ENCODE data around the gene SLC44A1. TPM values are rescaled to one million over a fixed set of nuclear protein-coding genes. Genes with fewer than 3 reads are reported as not detected.

Gene SLC44A1
- total RNA-seq, 4 donors from 2014 or later, result 45.3 to 74.9 (median 67.7) TPM

GRCh38 chr9:105346273-105346672 is 101.8 kb downstream of the SLC44A1 start:
- Histone ChIP-seq H3K9me3 (no peaks in the 10 kb centered on the region), H3K36me3 (peaks cover 0 to 8% (median 0%) of the 10 kb centered on the region in 3 donors), H3K27me3 (no peaks in the 10 kb centered on the region), H3K27ac (no peak overlapping the region), H3K4me1 (peaks cover 0 to 11% (median 2%) of the 10 kb centered on the region in 4 donors), H3K4me3 (no peak overlapping the region)
- TF ChIP-seq POLR2A (IDR thresholded peaks at IDR 0.05), result no peak
- 45 to 57% methylated on average over 2 of the region's 2 CpGs for WGBS, 2 donors
- no peak for DNase-seq (ENCODE audit: low spot score in 2 of 2)

GRCh38 chr9:105354448-105354847 is 110.0 kb downstream of the SLC44A1 start:
- TF ChIP-seq POLR2A (IDR thresholded peaks at IDR 0.05) (no peak), EP300 (IDR thresholded peaks at IDR 0.05) (no peak), CTCF (IDR thresholded peaks at IDR 0.05) (no peak)
- 93 to 94% methylated on average over 3 of the region's 3 CpGs for WGBS, 2 donors

GRCh38 chr9:105355781-105356180 is 111.3 kb downstream of the SLC44A1 start:
- H3K36me3 ChIP-seq, result peaks cover 0 to 11% (median 0%) of the 10 kb centered on the region in 3 donors
- no peaks in the 10 kb centered on the region for H3K27me3 ChIP-seq
- H3K4me3 ChIP-seq, result no peak overlapping the region
- 91 to 92% methylated on average over 3 of the region's 3 CpGs for WGBS, 2 donors
- no peak for DNase-seq (ENCODE audit: low spot score in 2 of 2)
- no peaks in the 10 kb centered on the region for H3K9me3 ChIP-seq
- no peaks in the 10 kb centered on the region for H3K4me1 ChIP-seq
- no peak for TF ChIP-seq CTCF (IDR thresholded peaks at IDR 0.05)
- no peak for TF ChIP-seq POLR2A (IDR thresholded peaks at IDR 0.05)
- no peak for TF ChIP-seq EP300 (IDR thresholded peaks at IDR 0.05)
- H3K27ac ChIP-seq, result no peak overlapping the region

More at GRCh38 chr9:105354448-105354847, 110.0 kb downstream of the SLC44A1 start:
- Histone ChIP-seq H3K27ac (no peak overlapping the region), H3K4me3 (no peak overlapping the region), H3K9me3 (no peaks in the 10 kb centered on the region), H3K27me3 (no peaks in the 10 kb centered on the region), H3K4me1 (no peaks in the 10 kb centered on the region), H3K36me3 (peaks cover 0 to 15% (median 0%) of the 10 kb centered on the region in 3 donors)
- no peak for DNase-seq (ENCODE audit: low spot score in 2 of 2)

GRCh38 chr9:105357937-105358336 is 113.5 kb downstream of the SLC44A1 start:
- Histone ChIP-seq H3K27me3 (no peaks in the 10 kb centered on the region), H3K36me3 (peaks cover 0 to 27% (median 0%) of the 10 kb centered on the region in 3 donors), H3K4me1 (no peaks in the 10 kb centered on the region), H3K27ac (no peak overlapping the region), H3K4me3 (no peak overlapping the region), H3K9me3 (no peaks in the 10 kb centered on the region)
- 90 to 91% methylated on average over 3 of the region's 3 CpGs for WGBS, 2 donors
- no peak for DNase-seq (ENCODE audit: low spot score in 2 of 2)
- TF ChIP-seq POLR2A (IDR thresholded peaks at IDR 0.05), result no peak
- no peak for TF ChIP-seq EP300 (IDR thresholded peaks at IDR 0.05)
- TF ChIP-seq CTCF (IDR thresholded peaks at IDR 0.05), result no peak

- Histone ChIP-seq H3K27ac (no peak overlapping the region), H3K9me3 (no peaks in the 10 kb centered on the region), H3K36me3 (peaks cover 0 to 40% (median 0%) of the 10 kb centered on the region in 3 donors), H3K4me1 (no peaks in the 10 kb centered on the region), H3K27me3 (no peaks in the 10 kb centered on the region), H3K4me3 (no peak overlapping the region)
- no peak for DNase-seq (ENCODE audit: low spot score in 2 of 2)
- no peak for TF ChIP-seq EP300 (IDR thresholded peaks at IDR 0.05)
- no peak for TF ChIP-seq POLR2A (IDR thresholded peaks at IDR 0.05)
- no peak for TF ChIP-seq CTCF (IDR thresholded peaks at IDR 0.05)
- WGBS, 2 donors, result 88 to 90% methylated on average over 3 of the region's 3 CpGs
Measured at GRCh38 chr9:105359892-105360291, 115.4 kb downstream of the SLC44A1 start.

- peaks cover 0 to 43% (median 0%) of the 10 kb centered on the region in 3 donors for H3K36me3 ChIP-seq
- H3K9me3 ChIP-seq, result no peaks in the 10 kb centered on the region
- no peaks in the 10 kb centered on the region for H3K27me3 ChIP-seq
- no peak for TF ChIP-seq CTCF (IDR thresholded peaks at IDR 0.05)
- no peak for TF ChIP-seq POLR2A (IDR thresholded peaks at IDR 0.05)
- no peak for TF ChIP-seq EP300 (IDR thresholded peaks at IDR 0.05)
- 74 to 90% methylated on average over 1 of the region's 1 CpG for WGBS, 2 donors
- H3K27ac ChIP-seq, result no peak overlapping the region
- no peak for DNase-seq (ENCODE audit: low spot score in 2 of 2)
- no peaks in the 10 kb centered on the region for H3K4me1 ChIP-seq
- no peak overlapping the region for H3K4me3 ChIP-seq
Measured at GRCh38 chr9:105360344-105360743, 115.9 kb downstream of the SLC44A1 start.

All from tibial nerve (tissue), 4 donors.